ENCODE data around the gene PATJ. TPM values are rescaled to one million over a fixed set of nuclear protein-coding genes. Genes with fewer than 3 reads are reported as not detected.

The PATJ gene
- total and polyA plus RNA-seq, 2 of the 13 experiments (the other 11 are each of a cell fraction or from before 2014, with no cell fraction given) = 6.2 to 16.8 TPM

- no peak for DNase-seq (ENCODE audit: low spot score)
- WGBS (ENCODE audit: low lambda C conversion rate) = 96% methylated on average over 5 of the region's 5 CpGs
These were observed 251.2 kb downstream of the PATJ start for GRCh38 chr1:61993331-61993961.

More at GRCh38 chr1:61993331-61993961, 251.2 kb downstream of the PATJ start:
- Histone ChIP-seq H3K9ac (ENCODE audit: insufficient read depth, low read depth, low read length) (no peak overlapping the region), H4K20me1 (ENCODE audit: insufficient read depth, low read length) (no peaks in the 10 kb centered on the region), H3K27ac (ENCODE audit: extremely low read length, insufficient read depth, low read length) (no peak overlapping the region), H3K27me3 (ENCODE audit: control insufficient read depth in 1 of 2, insufficient read depth in 2 of 2, low read length in 2 of 2) (no peaks in the 10 kb centered on the region), H3K9me3 (ENCODE audit: low read length) (no peaks in the 10 kb centered on the region), H3K79me2 (ENCODE audit: insufficient read depth, low read length) (no peaks in the 10 kb centered on the region), H2AFZ (ENCODE audit: low read length) (no peak overlapping the region), H3K36me3 (replicated peaks in 1 of 2; ENCODE audit: control insufficient read depth in 1 of 2, insufficient read depth in 2 of 2, low read length in 2 of 2) (no peaks in the 10 kb centered on the region; a peak in 2 of 5 replicates), H3K4me2 (ENCODE audit: low read depth, low read length) (no peak overlapping the region), H3K4me1 (ENCODE audit: insufficient read depth, low read length) (no peaks in the 10 kb centered on the region), H3K4me3 (replicated peaks in 1 of 3; ENCODE audit: insufficient read depth in 1 of 3, low read depth in 2 of 3, low read length in 3 of 3) (no peak overlapping the region)
- BruUV-seq (replicated peaks) = no TSS peak
- ATAC-seq (no peak), FAIRE-seq (no peak)
- intact Hi-C loops (cut with micrococcal nuclease; ENCODE audit: unreplicated experiment) = no loop called here
- CTCF ChIA-PET (ENCODE audit: low intra/inter-chr PET ratio, low total read pairs) = no interaction called here
- POLR2A ChIA-PET = interaction anchor here (0.5 kb wide), 1 partner anchor 9 kb away, joined by 3 read pairs; no protein-coding TSS in a partner anchor
- in situ Hi-C loops (cut with HindIII; ENCODE audit: extremely low pct_ligation_motif_present, low pct_unique_long_range_greater_than_20kb) = no loop called here
- TF ChIP-seq MLLT10 (CRISPR knock-in tag; IDR thresholded peaks at IDR 0.05) = no peak
- TF ChIP-seq ZNF800 (CRISPR knock-in tag; IDR thresholded peaks at IDR 0.05) = no peak
- TF ChIP-seq ZNF768 (CRISPR knock-in tag; IDR thresholded peaks at IDR 0.05) = no peak
- TF ChIP-seq ZNF513 (CRISPR knock-in tag; conservative IDR thresholded peaks at IDR 0.05) = no peak
- no peak for TF ChIP-seq ZNF746 (CRISPR knock-in tag; IDR thresholded peaks at IDR 0.05)
- TF ChIP-seq PHF20 (CRISPR knock-in tag; IDR thresholded peaks at IDR 0.05) = no peak
- no peak for TF ChIP-seq SALL1 (CRISPR knock-in tag; IDR thresholded peaks at IDR 0.05)
- no peak for TF ChIP-seq ZNF7 (CRISPR knock-in tag; IDR thresholded peaks at IDR 0.05)
- no peak for TF ChIP-seq EZH2 (conservative IDR thresholded peaks at IDR 0.05; ENCODE audit: low read depth, low read length)
- no peak for TF ChIP-seq NR2F2 (IDR thresholded peaks at IDR 0.05; ENCODE audit: borderline replicate concordance, low read depth)
- no peak for TF ChIP-seq ZSCAN9 (CRISPR knock-in tag; IDR thresholded peaks at IDR 0.05; ENCODE audit: borderline replicate concordance)
- TF ChIP-seq THRA (CRISPR knock-in tag; IDR thresholded peaks at IDR 0.05; ENCODE audit: borderline replicate concordance) = no peak
- no peak for TF ChIP-seq ZSCAN20 (CRISPR knock-in tag; IDR thresholded peaks at IDR 0.05; ENCODE audit: borderline replicate concordance)
